DMS114 treated with DMSO at 0.1 percent for 48 hours (cell line): ENCODE data around the gene RBM42.
A peak's percentile ranks its signal among the peaks of the same experiment; 100 is the strongest.
"Not testable (repeated sequence)": the region's sequence is repeated elsewhere in the genome, so short reads cannot be mapped to it uniquely, and the experiment has no call there.

Experiments
- DNase-seq: peaks from one replicate; lab custom pipeline; 2025; ENCODE audit not compliant: unreplicated experiment; lab: John Stamatoyannopoulos, UW

The RBM42 gene

GRCh38 chr19:35648017-35648961, 19.5 kb downstream of the RBM42 start, which contains the start of gene COX6B1:
COX6B1 (plus strand) TSS chr19:35648323; CDS start chr19:35651244, 2,921 bp downstream.
- peak; percentile 99 for DNase-seq

GRCh38 chr19:35650581-35650980, 21.7 kb downstream of the RBM42 start:
- DNase-seq, result no peak

GRCh38 chr19:35654828-35655227, 26.0 kb downstream of the RBM42 start:
- not testable (repeated sequence) for DNase-seq

GRCh38 chr19:35655600-35655999, 26.8 kb downstream of the RBM42 start:
- DNase-seq, result no peak

GRCh38 chr19:35656700-35657099, 27.9 kb downstream of the RBM42 start:
- no peak for DNase-seq

GRCh38 chr19:35657904-35658700, 29.3 kb downstream of the RBM42 start:
- peak; percentile 8 for DNase-seq

- no peak for DNase-seq
Measured at GRCh38 chr19:35661995-35662340, 33.1 kb downstream of the RBM42 start.

- DNase-seq, result no peak
Measured at GRCh38 chr19:35663981-35664380, 35.1 kb downstream of the RBM42 start.

GRCh38 chr19:35665157-35665556, 36.3 kb downstream of the RBM42 start:
- no peak for DNase-seq

- no peak for DNase-seq
Measured at GRCh38 chr19:35665604-35666003, 36.8 kb downstream of the RBM42 start.

- no peak for DNase-seq
Measured at GRCh38 chr19:35666251-35666913, 37.5 kb downstream of the RBM42 start, which contains the start of gene UPK1A. UPK1A (plus strand) TSS chr19:35666517; CDS start chr19:35666813, 296 bp downstream.

GRCh38 chr19:35669566-35669965, 40.7 kb downstream of the RBM42 start:
- no peak for DNase-seq

- DNase-seq, result no peak
Measured at GRCh38 chr19:35669974-35670373, 41.1 kb downstream of the RBM42 start.

GRCh38 chr19:35670686-35671085, 41.9 kb downstream of the RBM42 start:
- DNase-seq, result no peak

GRCh38 chr19:35671818-35672217, 43.0 kb downstream of the RBM42 start:
- no peak for DNase-seq

- peak; percentile 34 for DNase-seq
Measured at GRCh38 chr19:35673121-35673804, 44.4 kb downstream of the RBM42 start.

- DNase-seq, result no peak
Measured at GRCh38 chr19:35675589-35676140, 46.8 kb downstream of the RBM42 start.
